Loucy (cell line): ENCODE results near the gene SMIM38.

Experiments
- H2AFZ ChIP-seq: fragments of 200-600 bp; sonication (generic); 2 replicates; pipeline ENCODE4 v1.6.0; 2016; ENCODE audit warnings: antibody characterized with exemption, mild to moderate bottlenecking, low read length, moderate library complexity
- H3F3A ChIP-seq: fragments of 200-600 bp; 2 replicates; pipeline ENCODE4 v1.6.0; 2016; ENCODE audit warnings: antibody characterized with exemption, low read depth, mild to moderate bottlenecking
- H3K27me3 ChIP-seq: fragments of 200-600 bp; sonication (generic); 2 replicates; pipeline ENCODE4 v1.6.1; 2014; ENCODE audit warnings: low read length, mild to moderate bottlenecking; ENCODE audit not compliant: insufficient read depth, poor library complexity, severe bottlenecking
- H3K36me3 ChIP-seq: fragments of 200-600 bp; sonication (generic); 2 replicates; pipeline ENCODE4 v1.6.1; 2016; ENCODE audit warnings: low read length; ENCODE audit not compliant: insufficient read depth
- H3K4me1 ChIP-seq: fragments of 200-600 bp; sonication (generic); 2 replicates; pipeline ENCODE4 v1.5.1; 2014; ENCODE audit warnings: low read length, mild to moderate bottlenecking; ENCODE audit not compliant: insufficient read depth, poor library complexity, severe bottlenecking
- H3K4me2 ChIP-seq: fragments of 200-600 bp; sonication (generic); 2 replicates; pipeline ENCODE4 v1.6.0; 2014; ENCODE audit warnings: antibody characterized with exemption, low read length, low read depth, mild to moderate bottlenecking; ENCODE audit not compliant: poor library complexity, severe bottlenecking
- H3K4me3 ChIP-seq: fragments of 200-600 bp; sonication (generic); 2 replicates; pipeline ENCODE4 v1.5.1; 2014; ENCODE audit warnings: low read length, mild to moderate bottlenecking, mixed read lengths; ENCODE audit not compliant: poor library complexity, severe bottlenecking
- H3K79me2 ChIP-seq: fragments of 200-600 bp; sonication (generic); 2 replicates; pipeline ENCODE4 v1.6.1; 2014; ENCODE audit warnings: low read length; ENCODE audit not compliant: insufficient read depth
- H3K9ac ChIP-seq: fragments of 200-600 bp; sonication (generic); 2 replicates; pipeline ENCODE4 v1.6.0; 2014; ENCODE audit warnings: mild to moderate bottlenecking, low read depth, low read length, moderate library complexity; ENCODE audit not compliant: poor library complexity, severe bottlenecking
- H3K9me2 ChIP-seq: fragments of 200-600 bp; sonication (generic); replicated peaks from 2 replicates; pipeline ENCODE4 v1.6.1; 2016; ENCODE audit warnings: low read depth, low read length, mixed read lengths
- H3K9me3 ChIP-seq: fragments of 200-600 bp; sonication (generic); 2 replicates; pipeline ENCODE4 v1.6.1; 2014; ENCODE audit warnings: mild to moderate bottlenecking, antibody characterized with exemption, low read length, low read depth; ENCODE audit not compliant: insufficient read depth
- H4K20me1 ChIP-seq: fragments of 200-600 bp; sonication (generic); 2 replicates; pipeline ENCODE4 v1.6.0; 2014; ENCODE audit warnings: antibody characterized with exemption, low read length, mild to moderate bottlenecking; ENCODE audit not compliant: insufficient read depth, poor library complexity, severe bottlenecking
- CTCF ChIP-seq: fragments of 200-600 bp; sonication (generic); conservative IDR thresholded peaks from 2 replicates; pipeline ENCODE4 v1.5.1; 2014; ENCODE audit warnings: mild to moderate bottlenecking, antibody characterized with exemption, low read length
- EZH2phosphoT487 ChIP-seq: fragments of 200-600 bp; IDR thresholded peaks from 2 replicates; pipeline ENCODE4 v1.6.1; 2018; ENCODE audit warnings: antibody characterized with exemption, mild to moderate bottlenecking, moderate library complexity, borderline replicate concordance

SMIM38 gene

GRCh38 chr11:69159150-69159852, 3.6 kb downstream of the SMIM38 start:
- Histone ChIP-seq H3K9me3 (no peaks in the 10 kb centered on the region), H3K79me2 (no peaks in the 10 kb centered on the region), H3K4me3 (no peak overlapping the region), H3K4me1 (no peaks in the 10 kb centered on the region), H4K20me1 (no peaks in the 10 kb centered on the region), H3K9ac (no peak overlapping the region), H3F3A (no peaks in the 10 kb centered on the region), H3K27me3 (no peaks in the 10 kb centered on the region), H2AFZ (no peak overlapping the region), H3K4me2 (no peak overlapping the region), H3K9me2 (no peaks in the 10 kb centered on the region), H3K36me3 (no peaks in the 10 kb centered on the region)
- no peak for TF ChIP-seq EZH2phosphoT487
- no peak for TF ChIP-seq CTCF

- Histone ChIP-seq H3K36me3 (no peaks in the 10 kb centered on the region), H3K9me3 (no peaks in the 10 kb centered on the region), H4K20me1 (no peaks in the 10 kb centered on the region), H3K4me2 (no peak overlapping the region), H3K9ac (no peak overlapping the region), H3F3A (no peaks in the 10 kb centered on the region), H2AFZ (no peak overlapping the region), H3K4me3 (no peak overlapping the region), H3K27me3 (no peaks in the 10 kb centered on the region), H3K79me2 (no peaks in the 10 kb centered on the region), H3K9me2 (no peaks in the 10 kb centered on the region), H3K4me1 (no peaks in the 10 kb centered on the region)
- TF ChIP-seq CTCF (no peak), EZH2phosphoT487 (no peak)
Measured at GRCh38 chr11:69160296-69161116, 4.8 kb downstream of the SMIM38 start.

GRCh38 chr11:69161117-69161407, 5.3 kb downstream of the SMIM38 start:
- Histone ChIP-seq H4K20me1 (no peaks in the 10 kb centered on the region), H3K9ac (no peak overlapping the region), H3K79me2 (no peaks in the 10 kb centered on the region), H3K36me3 (no peaks in the 10 kb centered on the region), H3K4me1 (peaks cover 1% of the 10 kb centered on the region), H3K27me3 (no peaks in the 10 kb centered on the region), H3K4me3 (no peak overlapping the region), H3K9me3 (no peaks in the 10 kb centered on the region), H3K9me2 (no peaks in the 10 kb centered on the region), H3F3A (no peaks in the 10 kb centered on the region), H2AFZ (no peak overlapping the region), H3K4me2 (no peak overlapping the region)
- TF ChIP-seq CTCF (no peak), EZH2phosphoT487 (no peak)
